ENCODE results near the gene SMPD4.
"Not testable (repeated sequence)": the region's sequence is repeated elsewhere in the genome, so short reads cannot be mapped to it uniquely, and the experiment has no call there.

The SMPD4 gene

GRCh38 chr2:130187268-130187667, 5.9 kb upstream of the SMPD4 start:
- Histone ChIP-seq H3K27ac (ENCODE audit: low read depth, low read length) (no peak overlapping the region), H2AFZ (ENCODE audit: low read length, unreplicated experiment) (no peak overlapping the region), H3K27me3 (ENCODE audit: insufficient read depth, low read length) (no peaks in the 10 kb centered on the region), H3K4me3 (ENCODE audit: low read depth, low read length) (no peak overlapping the region), H3K79me2 (ENCODE audit: control insufficient read depth, insufficient read depth, low read length, unreplicated experiment) (peaks cover 24% of the 10 kb centered on the region), H3K36me3 (ENCODE audit: insufficient read depth, low read length) (no peaks in the 10 kb centered on the region), H3K4me1 (ENCODE audit: control insufficient read depth, insufficient read depth, low read length, unreplicated experiment) (peaks cover 10% of the 10 kb centered on the region)

DNA sequence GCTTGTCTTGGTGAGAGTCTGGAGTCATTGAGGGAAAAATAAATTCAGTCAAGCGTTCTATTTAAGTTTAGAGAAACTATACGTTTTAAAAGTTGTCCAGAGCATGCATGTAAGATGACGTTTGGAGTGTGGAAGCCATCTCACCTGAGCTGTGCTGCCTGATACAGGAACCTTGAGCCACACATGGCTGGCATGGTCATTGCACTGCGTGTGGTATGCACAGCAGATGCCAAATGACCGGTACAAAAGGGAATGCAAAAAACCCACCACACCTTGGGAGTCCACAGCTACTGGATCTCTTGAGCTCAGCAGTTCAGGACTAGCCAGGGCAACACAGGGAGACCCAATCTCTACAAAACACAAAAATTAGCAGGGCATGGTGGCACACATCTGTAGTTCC, 5.0 kb upstream of the SMPD4 start:
- Histone ChIP-seq H3K27ac (ENCODE audit: low read depth, low read length) (no peak overlapping the region), H3K27me3 (ENCODE audit: insufficient read depth, low read length) (no peaks in the 10 kb centered on the region), H3K4me1 (ENCODE audit: control insufficient read depth, insufficient read depth, low read length, unreplicated experiment) (peaks cover 10% of the 10 kb centered on the region), H3K4me3 (ENCODE audit: low read depth, low read length) (no peak overlapping the region), H2AFZ (ENCODE audit: low read length, unreplicated experiment) (no peak overlapping the region), H3K79me2 (ENCODE audit: control insufficient read depth, insufficient read depth, low read length, unreplicated experiment) (peaks cover 24% of the 10 kb centered on the region), H3K36me3 (ENCODE audit: insufficient read depth, low read length) (no peaks in the 10 kb centered on the region)

DNA sequence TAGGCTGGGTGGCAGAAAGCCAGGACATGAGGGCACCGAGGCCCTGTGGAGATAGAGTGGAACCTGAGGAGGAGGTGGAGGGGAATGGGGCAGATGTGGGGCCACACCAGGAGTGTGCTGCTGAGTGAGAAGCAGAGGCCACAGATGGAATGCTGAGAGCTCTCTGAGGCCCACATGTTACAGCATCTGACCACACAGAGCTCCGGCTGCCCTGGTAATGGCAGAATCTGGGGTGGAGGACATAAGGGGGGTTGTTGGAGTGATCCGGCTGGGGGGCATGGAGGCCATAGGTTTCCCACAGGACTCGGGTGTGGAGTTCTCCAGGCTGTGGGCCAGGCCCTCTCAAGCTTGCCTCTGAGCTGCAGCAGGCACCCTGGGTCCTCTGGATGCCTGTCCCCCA, 4.5 kb upstream of the SMPD4 start:
- Histone ChIP-seq H3K27ac (ENCODE audit: low read depth, low read length) (no peak overlapping the region), H2AFZ (ENCODE audit: low read length, unreplicated experiment) (no peak overlapping the region), H3K27me3 (ENCODE audit: insufficient read depth, low read length) (no peaks in the 10 kb centered on the region), H3K36me3 (ENCODE audit: insufficient read depth, low read length) (no peaks in the 10 kb centered on the region), H3K4me1 (ENCODE audit: control insufficient read depth, insufficient read depth, low read length, unreplicated experiment) (peaks cover 10% of the 10 kb centered on the region), H3K79me2 (ENCODE audit: control insufficient read depth, insufficient read depth, low read length, unreplicated experiment) (peaks cover 29% of the 10 kb centered on the region), H3K4me3 (ENCODE audit: low read depth, low read length) (no peak overlapping the region)

DNA sequence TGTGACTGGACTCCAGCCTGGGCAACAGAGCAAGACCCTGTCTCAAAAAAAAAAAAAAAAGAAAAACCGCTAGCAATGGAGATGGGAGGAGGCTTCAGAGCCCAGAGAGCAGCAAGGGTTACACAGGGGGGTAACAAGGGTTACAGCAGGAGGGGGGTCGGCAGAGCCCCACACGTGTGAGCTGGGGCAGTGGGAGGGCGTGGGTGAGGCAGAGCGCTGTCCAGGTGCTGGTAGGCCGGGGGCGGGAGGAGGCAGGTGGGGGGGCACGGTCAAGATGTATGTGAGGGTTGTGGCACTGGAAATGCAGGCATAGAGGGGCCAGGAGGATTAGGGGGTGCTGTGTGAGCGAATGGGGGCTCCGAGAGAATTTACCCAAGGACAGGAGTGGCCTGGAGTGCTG, 4.0 kb upstream of the SMPD4 start:
- Histone ChIP-seq H3K36me3 (ENCODE audit: insufficient read depth, low read length) (no peaks in the 10 kb centered on the region), H3K79me2 (ENCODE audit: control insufficient read depth, insufficient read depth, low read length, unreplicated experiment) (peaks cover 34% of the 10 kb centered on the region), H3K4me3 (ENCODE audit: low read depth, low read length) (no peak overlapping the region), H3K27me3 (ENCODE audit: insufficient read depth, low read length) (no peaks in the 10 kb centered on the region), H3K27ac (ENCODE audit: low read depth, low read length) (no peak overlapping the region), H2AFZ (ENCODE audit: low read length, unreplicated experiment) (no peak overlapping the region), H3K4me1 (ENCODE audit: control insufficient read depth, insufficient read depth, low read length, unreplicated experiment) (peaks cover 10% of the 10 kb centered on the region)

GRCh38 chr2:130183512-130184373, 2.3 kb upstream of the SMPD4 start:
- H3K27me3 ChIP-seq (ENCODE audit: insufficient read depth, low read length) = no peaks in the 10 kb centered on the region
- peak overlapping the region; percentile 98 for H3K4me3 ChIP-seq (ENCODE audit: low read depth, low read length)
- H3K4me1 ChIP-seq (ENCODE audit: control insufficient read depth, insufficient read depth, low read length, unreplicated experiment) = peaks cover 14% of the 10 kb centered on the region
- H3K27ac ChIP-seq (ENCODE audit: low read depth, low read length) = no peak overlapping the region
- no peaks in the 10 kb centered on the region for H3K36me3 ChIP-seq (ENCODE audit: insufficient read depth, low read length)
- H3K79me2 ChIP-seq (ENCODE audit: control insufficient read depth, insufficient read depth, low read length, unreplicated experiment) = peaks cover 50% of the 10 kb centered on the region
- H2AFZ ChIP-seq (ENCODE audit: low read length, unreplicated experiment) = no peak overlapping the region

- H2AFZ ChIP-seq (ENCODE audit: low read length, unreplicated experiment) = peak overlapping the region; percentile 3
- H3K4me1 ChIP-seq (ENCODE audit: control insufficient read depth, insufficient read depth, low read length, unreplicated experiment) = peaks cover 14% of the 10 kb centered on the region
- H3K27ac ChIP-seq (ENCODE audit: low read depth, low read length); H3K36me3 ChIP-seq (ENCODE audit: insufficient read depth, low read length); H3K27me3 ChIP-seq (ENCODE audit: insufficient read depth, low read length): not testable (repeated sequence)
- H3K79me2 ChIP-seq (ENCODE audit: control insufficient read depth, insufficient read depth, low read length, unreplicated experiment) = peaks cover 57% of the 10 kb centered on the region
- H3K4me3 ChIP-seq (ENCODE audit: low read depth, low read length) = peak overlapping the region; percentile 98
These were observed 1.6 kb upstream of the SMPD4 start for GRCh38 chr2:130182826-130183511.

DNA sequence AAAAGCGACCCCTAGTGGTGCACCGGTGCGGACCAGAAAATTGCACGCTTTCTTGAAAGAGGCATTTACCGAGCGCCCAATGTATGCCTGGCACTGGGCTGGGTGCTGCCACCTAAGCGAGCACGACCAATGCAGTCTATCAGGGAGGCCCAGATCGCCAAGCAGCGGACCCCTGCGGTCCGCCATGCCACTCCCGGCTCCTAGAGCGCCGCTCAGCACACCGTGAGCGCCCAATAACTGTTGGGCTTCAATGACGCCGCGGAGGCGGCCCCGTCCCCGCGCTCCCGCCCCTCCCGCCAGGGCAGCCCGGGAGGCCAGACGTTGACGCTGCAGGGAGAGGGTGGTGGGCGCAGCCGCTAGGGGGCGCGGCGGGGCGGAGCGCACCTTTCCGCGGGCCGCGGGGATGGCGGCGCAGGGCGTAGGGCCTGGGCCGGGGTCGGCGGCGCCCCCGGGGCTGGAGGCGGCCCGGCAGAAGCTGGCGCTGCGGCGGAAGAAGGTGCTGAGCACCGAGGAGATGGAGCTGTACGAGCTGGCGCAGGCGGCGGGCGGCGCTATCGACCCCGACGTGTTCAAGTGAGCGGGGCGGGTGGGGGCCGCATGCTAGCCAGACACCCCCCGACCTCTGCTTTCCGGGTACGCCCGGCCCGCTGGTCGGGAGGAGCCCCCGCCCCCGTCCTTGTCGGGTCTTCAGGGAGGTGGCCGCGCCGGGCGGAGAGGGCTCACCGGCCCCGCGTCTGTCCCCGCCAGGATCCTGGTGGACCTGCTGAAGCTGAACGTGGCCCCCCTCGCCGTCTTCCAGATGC, 679 bp upstream of the SMPD4 start, which contains the start of gene MZT2B:
TSS of gene MZT2B (plus strand) at position 383 of the 803 bp plus-strand sequence. CDS start at position 404, 21 bp downstream.
- H3K36me3 ChIP-seq (ENCODE audit: insufficient read depth, low read length); H3K27me3 ChIP-seq (ENCODE audit: insufficient read depth, low read length): not testable (repeated sequence)
- peak within 1 kb of the TSS; percentile 64 for H3K27ac ChIP-seq (ENCODE audit: low read depth, low read length)
- H2AFZ ChIP-seq (ENCODE audit: low read length, unreplicated experiment) = peak within 1 kb of the TSS; percentile 97
- peaks cover 14% of the 10 kb centered on the region for H3K4me1 ChIP-seq (ENCODE audit: control insufficient read depth, insufficient read depth, low read length, unreplicated experiment)
- peaks cover 66% of the 10 kb centered on the region for H3K79me2 ChIP-seq (ENCODE audit: control insufficient read depth, insufficient read depth, low read length, unreplicated experiment)
- peak within 1 kb of the TSS; percentile 98 for H3K4me3 ChIP-seq (ENCODE audit: low read depth, low read length)

DNA sequence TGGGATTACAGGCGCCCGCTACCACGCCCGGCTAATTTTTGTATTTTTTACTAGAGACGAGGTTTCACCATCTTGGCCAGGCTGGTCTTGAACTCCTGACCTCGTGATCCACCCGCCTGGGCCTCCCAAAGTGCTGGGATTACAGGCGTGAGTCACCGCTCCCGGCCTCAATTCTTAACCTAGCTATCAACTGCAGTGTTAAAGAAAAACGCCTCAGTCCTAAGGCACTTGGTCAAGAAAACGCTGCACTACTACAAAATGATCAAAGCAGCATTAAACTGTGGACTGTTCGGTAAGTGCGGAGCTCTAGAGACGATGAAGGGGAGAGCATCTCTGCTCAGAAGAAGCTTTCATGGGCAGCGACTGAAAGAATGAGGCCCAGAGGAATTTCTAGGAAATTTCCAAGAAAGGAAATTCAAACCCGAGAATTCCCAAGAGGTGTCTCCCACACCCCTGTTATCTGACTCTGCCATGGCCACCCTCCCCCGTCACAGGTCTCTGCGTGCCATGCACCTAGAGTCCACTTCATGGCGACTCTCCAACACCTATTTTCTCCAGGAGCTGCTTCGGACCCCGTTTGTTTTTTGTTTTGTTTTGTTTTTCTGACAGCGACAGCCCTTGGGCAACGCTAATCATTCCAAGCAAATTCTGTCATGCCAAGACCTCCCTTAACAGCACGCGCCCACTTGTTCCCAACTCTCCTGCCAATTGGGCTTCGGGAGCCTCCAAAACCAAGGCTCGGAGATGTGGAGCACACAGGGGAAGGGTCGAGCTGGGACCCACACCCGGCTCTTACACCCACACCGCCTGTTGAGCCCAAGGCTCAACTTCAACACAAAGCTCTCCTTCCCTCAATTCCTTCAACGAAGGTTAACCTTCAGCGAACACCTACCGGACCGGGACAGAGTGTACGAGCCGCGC, 738 bp downstream of the SMPD4 start:
- Histone ChIP-seq H3K4me3 (ENCODE audit: low read depth, low read length) (peak overlapping the region; percentile 98), H3K4me1 (ENCODE audit: control insufficient read depth, insufficient read depth, low read length, unreplicated experiment) (peaks cover 14% of the 10 kb centered on the region), H3K27ac (ENCODE audit: low read depth, low read length) (peak overlapping the region; percentile 64), H3K79me2 (ENCODE audit: control insufficient read depth, insufficient read depth, low read length, unreplicated experiment) (peaks cover 67% of the 10 kb centered on the region)
- H3K27me3 ChIP-seq (ENCODE audit: insufficient read depth, low read length); H3K36me3 ChIP-seq (ENCODE audit: insufficient read depth, low read length); H2AFZ ChIP-seq (ENCODE audit: low read length, unreplicated experiment): not testable (repeated sequence)

DNA sequence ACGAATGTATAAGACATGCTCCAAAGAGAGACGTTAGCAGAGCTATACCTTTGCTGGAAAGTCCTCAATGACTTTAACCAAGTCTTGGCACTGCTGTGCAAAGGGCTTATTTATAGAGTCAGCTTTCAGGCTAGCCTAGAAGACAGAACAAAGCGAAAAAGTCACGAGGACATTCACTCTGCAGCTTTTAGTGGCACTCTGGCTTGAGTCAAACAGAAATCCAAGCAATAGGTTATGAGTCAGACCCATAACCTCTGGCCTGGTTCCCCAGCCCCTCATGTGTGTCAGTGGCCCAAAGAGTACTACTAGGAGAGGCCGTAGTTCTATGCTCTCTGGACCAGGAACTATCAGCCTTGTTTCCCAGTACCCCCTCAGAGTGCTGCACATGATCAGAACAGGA, 6.5 kb downstream of the SMPD4 start:
- not testable (repeated sequence) for H2AFZ ChIP-seq (ENCODE audit: low read length, unreplicated experiment); H3K27me3 ChIP-seq (ENCODE audit: insufficient read depth, low read length); H3K4me3 ChIP-seq (ENCODE audit: low read depth, low read length); H3K27ac ChIP-seq (ENCODE audit: low read depth, low read length); H3K36me3 ChIP-seq (ENCODE audit: insufficient read depth, low read length); H3K4me1 ChIP-seq (ENCODE audit: control insufficient read depth, insufficient read depth, low read length, unreplicated experiment)
- peaks cover 36% of the 10 kb centered on the region for H3K79me2 ChIP-seq (ENCODE audit: control insufficient read depth, insufficient read depth, low read length, unreplicated experiment)

- H3K79me2 ChIP-seq (ENCODE audit: control insufficient read depth, insufficient read depth, low read length, unreplicated experiment) = peaks cover 2% of the 10 kb centered on the region
- H3K36me3 ChIP-seq (ENCODE audit: insufficient read depth, low read length) = 0 out of 2 replicates have a peak, but pooled peaks cover 7% of the 10 kb centered on the region
- H2AFZ ChIP-seq (ENCODE audit: low read length, unreplicated experiment) = no peak overlapping the region
- H3K27ac ChIP-seq (ENCODE audit: low read depth, low read length) = no peak overlapping the region
- H3K4me1 ChIP-seq (ENCODE audit: control insufficient read depth, insufficient read depth, low read length, unreplicated experiment) = peaks cover 2% of the 10 kb centered on the region
- no peak overlapping the region for H3K4me3 ChIP-seq (ENCODE audit: low read depth, low read length)
- H3K27me3 ChIP-seq (ENCODE audit: insufficient read depth, low read length) = no peaks in the 10 kb centered on the region
These were observed 11.5 kb downstream of the SMPD4 start for GRCh38 chr2:130169896-130170295.

Data from ACC112 (cell line).